Breast epithelium (tissue), 4 donors: ENCODE data around the gene PREP. TPM values are rescaled to one million over a fixed set of nuclear protein-coding genes. Genes with fewer than 3 reads are reported as not detected.

ENCODE experiments used
- DNase-seq, 2 donors: peaks; one replicate each; pipeline ENCODE4 v3.0.0-alpha.2; 2019; ENCODE audit warnings: low spot score in 2 of 2
- H3K27ac ChIP-seq, 2 donors: fragments of 200-600 bp; sonication (generic) in 1 of 2; one replicate each; pipeline ENCODE4 v1.5.1; 2016 to 2019; ENCODE audit warnings: mild to moderate bottlenecking in 1 of 2
- H3K27me3 ChIP-seq, 2 donors: fragments of 200-600 bp; sonication (generic) in 1 of 2; one replicate each; pipeline versions ENCODE4 v1.5.1 to v1.6.0; 2017 to 2019; ENCODE audit warnings: control low read depth in 1 of 2, mild to moderate bottlenecking in 1 of 2
- H3K36me3 ChIP-seq: fragments of 200-600 bp; one replicate; pipeline ENCODE4 v1.5.1; 2019
- H3K4me1 ChIP-seq, 2 donors: fragments of 200-600 bp; sonication (generic); one replicate each; pipeline ENCODE4 v1.5.1; 2016 to 2019; ENCODE audit warnings: control low read depth in 1 of 2
- H3K4me3 ChIP-seq, 3 donors: fragments of 200-600 bp; sonication (generic); 1 replicate in 2 of 3; 2 replicates in 1 of 3; pipeline ENCODE4 v1.5.1; 2016 to 2019; ENCODE audit warnings: mild to moderate bottlenecking in 3 of 3, moderate library complexity in 2 of 3
- H3K9me3 ChIP-seq, 2 donors: fragments of 200-600 bp; sonication (generic) in 1 of 2; one replicate each; pipeline ENCODE4 v1.5.1; 2016 to 2019; ENCODE audit warnings: control low read depth in 1 of 2
- POLR2A ChIP-seq: fragments of 450-650 bp; IDR thresholded peaks from one replicate; pipeline ENCODE4 v1.6.1; 2016; ENCODE audit warnings: antibody characterized with exemption, mild to moderate bottlenecking, moderate library complexity
- POLR2AphosphoS5 ChIP-seq, 3 donors: sonication (generic); formaldehyde crosslinking; IDR thresholded peaks; one replicate each; pipeline ENCODE4 v1.6.1; 2017; ENCODE audit warnings: antibody characterized with exemption in 3 of 3
- intact Hi-C: fragments of 100-400 bp; cut with DNase I; formaldehyde crosslinking; loops from one replicate; pipeline ENCODE4 v1.15.1; 2023; ENCODE audit warnings: low total_unique reads
- total RNA-seq, 3 donors: library from RNA; depleted of rRNA; stranded (reverse); fragments of >200 nt; gene quantifications; one replicate each; pipeline ENCODE4 v1.1.0, GENCODE V29; 2016
- TF ChIP-seq, protein P1 (sequence below), 3 donors: fragments of 450-650 bp; IDR thresholded peaks; one replicate each; pipeline ENCODE4 v1.5.1; 2016 to 2017; ENCODE audit warnings: antibody characterized with exemption in 3 of 3, mild to moderate bottlenecking in 3 of 3, moderate library complexity in 3 of 3

The PREP gene
- total RNA-seq, 3 donors from 2014 or later, result 18.4 to 22.3 (median 19.6) TPM

- no peaks in the 10 kb centered on the region for H3K4me1 ChIP-seq
- TF ChIP-seq POLR2AphosphoS5 (IDR thresholded peaks at IDR 0.05) (no peak), POLR2A (no peak)
- TF ChIP-seq, protein P1, sequence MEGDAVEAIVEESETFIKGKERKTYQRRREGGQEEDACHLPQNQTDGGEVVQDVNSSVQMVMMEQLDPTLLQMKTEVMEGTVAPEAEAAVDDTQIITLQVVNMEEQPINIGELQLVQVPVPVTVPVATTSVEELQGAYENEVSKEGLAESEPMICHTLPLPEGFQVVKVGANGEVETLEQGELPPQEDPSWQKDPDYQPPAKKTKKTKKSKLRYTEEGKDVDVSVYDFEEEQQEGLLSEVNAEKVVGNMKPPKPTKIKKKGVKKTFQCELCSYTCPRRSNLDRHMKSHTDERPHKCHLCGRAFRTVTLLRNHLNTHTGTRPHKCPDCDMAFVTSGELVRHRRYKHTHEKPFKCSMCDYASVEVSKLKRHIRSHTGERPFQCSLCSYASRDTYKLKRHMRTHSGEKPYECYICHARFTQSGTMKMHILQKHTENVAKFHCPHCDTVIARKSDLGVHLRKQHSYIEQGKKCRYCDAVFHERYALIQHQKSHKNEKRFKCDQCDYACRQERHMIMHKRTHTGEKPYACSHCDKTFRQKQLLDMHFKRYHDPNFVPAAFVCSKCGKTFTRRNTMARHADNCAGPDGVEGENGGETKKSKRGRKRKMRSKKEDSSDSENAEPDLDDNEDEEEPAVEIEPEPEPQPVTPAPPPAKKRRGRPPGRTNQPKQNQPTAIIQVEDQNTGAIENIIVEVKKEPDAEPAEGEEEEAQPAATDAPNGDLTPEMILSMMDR (IDR thresholded peaks at IDR 0.05), result no peak
- no peak overlapping the region for H3K4me3 ChIP-seq
- DNase-seq, result no peak
- no peaks in the 10 kb centered on the region for H3K9me3 ChIP-seq
- H3K27me3 ChIP-seq, result no peaks in the 10 kb centered on the region
- H3K36me3 ChIP-seq, result no peaks in the 10 kb centered on the region
- intact Hi-C loops, result no loop called here
- H3K27ac ChIP-seq, result no peak overlapping the region
Observed at GRCh38 chr6:105384004-105384403, 18.9 kb downstream of the PREP start.

DNA sequence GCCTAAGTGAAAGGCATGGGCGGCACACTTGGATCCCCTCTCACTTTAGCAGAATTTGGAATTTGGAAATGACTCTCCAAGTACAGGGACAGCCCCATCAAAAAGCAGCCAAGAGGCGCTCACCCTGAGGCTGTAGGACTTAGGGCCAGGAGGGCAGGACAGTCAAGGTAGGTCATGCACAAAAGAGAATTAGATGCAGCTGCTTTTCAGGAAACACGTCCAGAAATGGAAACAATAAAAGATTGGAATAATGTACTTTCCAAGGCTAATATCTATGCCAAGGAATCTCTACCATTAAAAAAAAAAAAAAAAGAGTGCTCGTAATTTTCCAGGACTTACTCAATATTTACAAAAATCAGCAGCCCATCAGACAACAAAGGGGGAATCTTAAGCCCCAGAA is 19.9 kb downstream of the PREP start:
- intact Hi-C loops, result no loop called here
- H3K27me3 ChIP-seq, result no peaks in the 10 kb centered on the region
- no peak overlapping the region for H3K4me3 ChIP-seq
- no peaks in the 10 kb centered on the region for H3K36me3 ChIP-seq
- DNase-seq, result no peak
- H3K4me1 ChIP-seq, result no peaks in the 10 kb centered on the region
- TF ChIP-seq POLR2A, result no peak
- H3K9me3 ChIP-seq, result no peaks in the 10 kb centered on the region
- H3K27ac ChIP-seq, result peak overlapping the region in 1 of 2 donors; percentile 8

GRCh38 chr6:105382496-105382895 is 20.4 kb downstream of the PREP start:
- no peak overlapping the region for H3K27ac ChIP-seq
- no peaks in the 10 kb centered on the region for H3K9me3 ChIP-seq
- no peak overlapping the region for H3K4me3 ChIP-seq
- H3K27me3 ChIP-seq, result no peaks in the 10 kb centered on the region
- TF ChIP-seq, protein P1 (IDR thresholded peaks at IDR 0.05), result no peak
- TF ChIP-seq POLR2AphosphoS5 (IDR thresholded peaks at IDR 0.05) (no peak), POLR2A (no peak)
- no peaks in the 10 kb centered on the region for H3K36me3 ChIP-seq
- no peak for DNase-seq
- intact Hi-C loops, result no loop called here
- H3K4me1 ChIP-seq, result no peaks in the 10 kb centered on the region

DNA sequence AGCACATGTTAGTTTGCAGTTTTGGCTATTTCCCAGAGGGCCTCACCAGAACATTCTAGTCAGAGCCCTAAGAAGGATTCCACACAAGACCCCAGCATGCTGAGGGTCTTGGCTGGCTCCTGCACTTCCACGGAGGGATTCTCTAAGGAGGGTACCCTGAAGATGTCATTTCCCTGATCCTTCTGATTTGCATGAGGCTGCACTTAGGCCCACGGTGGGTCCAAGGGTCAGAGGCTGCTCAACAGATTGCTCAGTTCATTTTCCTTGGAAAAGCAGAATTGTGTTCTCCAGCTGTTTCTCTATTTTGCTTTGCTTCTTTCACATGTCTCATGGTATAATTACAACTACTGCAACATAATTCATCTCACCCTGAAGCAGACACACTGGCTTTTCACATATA is 22.2 kb downstream of the PREP start:
- Histone ChIP-seq H3K9me3 (no peaks in the 10 kb centered on the region), H3K36me3 (no peaks in the 10 kb centered on the region), H3K27ac (no peak overlapping the region), H3K4me3 (no peak overlapping the region), H3K4me1 (no peaks in the 10 kb centered on the region), H3K27me3 (no peaks in the 10 kb centered on the region)
- DNase-seq, result no peak
- intact Hi-C loops, result no loop called here
- TF ChIP-seq, protein P1 (IDR thresholded peaks at IDR 0.05), result no peak
- TF ChIP-seq POLR2AphosphoS5 (IDR thresholded peaks at IDR 0.05) (no peak), POLR2A (no peak)

GRCh38 chr6:105375797-105376196 is 27.1 kb downstream of the PREP start:
- intact Hi-C loops, result no loop called here
- H3K27ac ChIP-seq, result no peak overlapping the region
- H3K4me3 ChIP-seq, result no peak overlapping the region
- H3K4me1 ChIP-seq, result peaks cover 0 to 4% of the 10 kb centered on the region in 2 donors
- H3K27me3 ChIP-seq, result no peaks in the 10 kb centered on the region
- DNase-seq, result no peak
- no peak for TF ChIP-seq POLR2A
- TF ChIP-seq POLR2AphosphoS5 (IDR thresholded peaks at IDR 0.05), result no peak
- TF ChIP-seq, protein P1 (IDR thresholded peaks at IDR 0.05), result no peak
- H3K36me3 ChIP-seq, result no peaks in the 10 kb centered on the region
- H3K9me3 ChIP-seq, result no peaks in the 10 kb centered on the region

DNA sequence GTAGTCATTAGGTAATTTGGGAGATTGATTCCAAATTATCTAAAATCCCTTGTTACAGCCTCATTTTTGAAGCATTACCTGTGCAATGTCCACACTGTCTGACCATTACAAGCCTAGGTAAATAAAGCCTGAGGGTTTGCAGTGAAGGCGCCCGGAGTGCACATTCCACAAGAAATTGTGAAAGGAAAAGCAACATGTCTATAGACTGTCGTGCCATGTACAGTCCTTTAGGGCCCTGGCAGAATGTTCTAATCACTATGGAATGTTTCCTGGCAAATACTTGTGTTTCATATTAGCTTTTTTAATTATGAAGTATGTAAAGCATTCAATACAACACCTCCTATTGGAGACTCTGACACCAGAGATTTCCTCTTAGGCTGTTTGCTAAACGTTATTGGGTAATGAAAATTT is 28.9 kb downstream of the PREP start:
- DNase-seq, result no peak
- Histone ChIP-seq H3K4me1 (peaks cover 0 to 4% of the 10 kb centered on the region in 2 donors), H3K4me3 (no peak overlapping the region), H3K9me3 (no peaks in the 10 kb centered on the region), H3K27me3 (no peaks in the 10 kb centered on the region), H3K36me3 (no peaks in the 10 kb centered on the region), H3K27ac (peak overlapping the region; percentile 86)
- TF ChIP-seq, protein P1 (IDR thresholded peaks at IDR 0.05), result no peak
- TF ChIP-seq POLR2A (no peak), POLR2AphosphoS5 (IDR thresholded peaks at IDR 0.05) (no peak)
- intact Hi-C loops, result no loop called here
